Lower leg skin (tissue), 4 donors: ENCODE data around the gene SDK2. TPM values are rescaled to one million over a fixed set of nuclear protein-coding genes. Genes with fewer than 3 reads are reported as not detected.

Experiments used
- DNase-seq, 2 donors: peaks; one replicate each; pipeline ENCODE4 v3.0.0-alpha.2; 2019; ENCODE audit warnings: low spot score in 2 of 2
- H3K4me3 ChIP-seq: fragments of 200-600 bp; sonication (generic); 2 replicates; pipeline ENCODE4 v1.5.1; 2017; ENCODE audit warnings: mild to moderate bottlenecking, low read depth; ENCODE audit not compliant: poor library complexity, severe bottlenecking
- POLR2A ChIP-seq, 2 donors: fragments of 450-650 bp; IDR thresholded peaks; one replicate each; pipeline ENCODE4 v1.6.1; 2016 to 2017; ENCODE audit warnings: antibody characterized with exemption in 2 of 2, mild to moderate bottlenecking in 1 of 2, moderate library complexity in 1 of 2
- WGBS, 2 donors: methylation state at CpG; one replicate each; pipeline ENCODE4 v1.1.5; 2018; 5-methylcytosine and 5-hydroxymethylcytosine counted together
- intact Hi-C: fragments of 100-400 bp; cut with DNase I; formaldehyde crosslinking; loops from one replicate; pipeline ENCODE4 v1.15.0; 2023; ENCODE audit warnings: low total_unique reads
- total RNA-seq, 4 donors: library from RNA; depleted of rRNA; stranded (reverse); fragments of >200 nt; gene quantifications; one replicate each; pipeline ENCODE4 v1.1.0, GENCODE V29; 2016
- TF ChIP-seq, protein P1 (sequence below), 3 donors: fragments of 450-650 bp; IDR thresholded peaks; one replicate each; pipeline ENCODE4 v1.5.1; 2016; ENCODE audit warnings: antibody characterized with exemption in 3 of 3, mild to moderate bottlenecking in 3 of 3, moderate library complexity in 2 of 3

Gene SDK2
- total RNA-seq, 4 donors from 2014 or later: 1.5 to 4.4 (median 1.6) TPM

DNA sequence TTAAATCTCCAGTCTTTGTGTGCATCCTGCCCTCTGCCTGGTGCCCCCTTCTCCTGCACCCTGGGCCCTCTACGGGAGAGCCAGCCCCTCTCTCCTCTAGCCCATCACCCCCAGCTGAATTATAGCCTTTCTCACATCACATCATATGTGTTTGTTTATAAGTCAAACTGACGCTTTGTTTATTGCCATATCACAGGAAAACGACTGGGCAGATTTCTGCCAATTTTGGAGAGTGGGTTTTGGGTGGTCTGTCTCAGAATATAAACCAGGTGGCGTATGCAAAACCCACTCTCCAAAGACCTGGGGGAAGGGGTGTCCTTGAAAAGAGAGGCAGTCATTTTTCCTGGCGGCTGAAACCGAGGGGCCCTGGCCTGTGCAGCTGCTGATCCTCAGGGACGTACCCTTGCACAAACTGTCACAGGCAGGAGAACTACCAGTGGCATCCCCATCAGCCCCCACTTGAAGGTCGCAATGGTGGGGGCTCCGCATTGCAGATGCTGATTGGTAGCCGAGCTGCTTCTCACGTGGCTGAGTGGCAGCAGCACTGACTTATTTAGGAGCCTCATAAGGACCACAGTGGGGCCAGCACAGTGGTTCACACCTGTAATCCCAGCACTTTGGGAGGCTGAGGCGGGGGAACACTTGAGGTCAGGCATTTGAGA, 297.6 kb downstream of the SDK2 start:
- no peak overlapping the region for H3K4me3 ChIP-seq
- no peak for DNase-seq
- WGBS, 2 donors: 79 to 92% methylated on average over 12 of the region's 12 CpGs
- no peak for TF ChIP-seq POLR2A (IDR thresholded peaks at IDR 0.05)
- TF ChIP-seq, protein P1, sequence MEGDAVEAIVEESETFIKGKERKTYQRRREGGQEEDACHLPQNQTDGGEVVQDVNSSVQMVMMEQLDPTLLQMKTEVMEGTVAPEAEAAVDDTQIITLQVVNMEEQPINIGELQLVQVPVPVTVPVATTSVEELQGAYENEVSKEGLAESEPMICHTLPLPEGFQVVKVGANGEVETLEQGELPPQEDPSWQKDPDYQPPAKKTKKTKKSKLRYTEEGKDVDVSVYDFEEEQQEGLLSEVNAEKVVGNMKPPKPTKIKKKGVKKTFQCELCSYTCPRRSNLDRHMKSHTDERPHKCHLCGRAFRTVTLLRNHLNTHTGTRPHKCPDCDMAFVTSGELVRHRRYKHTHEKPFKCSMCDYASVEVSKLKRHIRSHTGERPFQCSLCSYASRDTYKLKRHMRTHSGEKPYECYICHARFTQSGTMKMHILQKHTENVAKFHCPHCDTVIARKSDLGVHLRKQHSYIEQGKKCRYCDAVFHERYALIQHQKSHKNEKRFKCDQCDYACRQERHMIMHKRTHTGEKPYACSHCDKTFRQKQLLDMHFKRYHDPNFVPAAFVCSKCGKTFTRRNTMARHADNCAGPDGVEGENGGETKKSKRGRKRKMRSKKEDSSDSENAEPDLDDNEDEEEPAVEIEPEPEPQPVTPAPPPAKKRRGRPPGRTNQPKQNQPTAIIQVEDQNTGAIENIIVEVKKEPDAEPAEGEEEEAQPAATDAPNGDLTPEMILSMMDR (IDR thresholded peaks at IDR 0.05): no peak
- intact Hi-C loops: no loop called here

DNA sequence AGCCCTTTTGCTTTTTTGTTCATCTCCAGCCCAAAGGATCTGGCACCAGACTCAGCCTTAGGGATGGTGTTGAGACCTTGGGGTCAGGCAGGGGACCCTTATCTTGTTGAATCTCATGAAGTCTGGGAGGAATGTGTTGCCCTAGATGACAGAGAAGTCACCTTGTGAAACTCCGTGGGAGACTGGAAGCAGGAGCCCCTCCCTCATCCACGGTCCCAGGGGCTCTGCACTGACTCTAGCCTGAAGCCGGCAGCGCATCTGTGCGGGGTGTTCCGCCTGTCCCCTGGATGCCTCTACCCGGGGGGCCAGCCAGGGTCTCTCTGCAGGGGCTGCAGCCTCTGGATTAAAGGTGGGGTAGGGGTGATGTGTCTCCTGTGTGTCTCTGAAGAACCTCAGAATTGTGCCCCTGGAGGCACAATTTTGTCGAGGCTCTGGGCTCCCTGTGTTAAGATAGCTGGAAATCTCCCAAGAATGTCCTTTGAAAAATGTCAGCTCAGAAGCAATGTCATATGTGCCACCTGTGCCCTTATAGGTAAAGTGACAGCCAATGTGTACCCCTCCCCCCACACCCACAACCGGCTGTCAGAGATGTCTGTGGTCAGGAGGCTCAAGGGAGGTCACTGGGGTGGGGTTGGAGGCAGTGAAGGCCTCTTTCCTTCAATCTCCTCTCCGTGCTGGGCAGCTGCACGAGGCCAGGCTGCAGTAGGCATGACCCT, 300.3 kb downstream of the SDK2 start:
- TF ChIP-seq, protein P1 (IDR thresholded peaks at IDR 0.05): no peak
- TF ChIP-seq POLR2A (IDR thresholded peaks at IDR 0.05): no peak
- DNase-seq: no peak
- 57 to 60% methylated on average over 6 to 9 of the region's 11 CpGs for WGBS, 2 donors
- no peak overlapping the region for H3K4me3 ChIP-seq
- intact Hi-C loops: no loop called here

DNA sequence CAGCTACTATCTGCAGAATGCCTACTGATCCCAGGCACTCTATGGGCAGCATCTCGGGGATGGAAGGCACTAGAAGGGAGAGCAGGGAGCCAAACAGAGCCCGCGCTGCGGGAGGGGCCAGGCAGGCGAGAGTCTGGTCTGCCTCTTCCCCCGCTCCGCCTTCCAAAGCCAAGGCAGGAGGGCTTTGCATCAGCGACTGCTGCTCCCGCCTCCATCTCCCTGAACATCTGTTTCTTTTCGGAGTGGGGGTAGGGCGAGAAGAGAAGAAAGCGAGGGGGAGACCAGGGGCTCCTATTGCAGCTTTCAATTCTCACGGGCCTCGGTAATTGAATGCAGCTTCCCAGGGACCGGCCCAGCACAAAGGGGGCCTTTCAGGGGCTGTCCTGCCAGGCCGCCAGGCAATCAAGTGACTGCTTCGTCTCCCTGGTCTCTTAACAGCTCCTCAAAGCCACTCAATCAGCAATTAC, 301.0 kb downstream of the SDK2 start:
- no peak for TF ChIP-seq POLR2A (IDR thresholded peaks at IDR 0.05)
- TF ChIP-seq, protein P1 (IDR thresholded peaks at IDR 0.05): no peak
- intact Hi-C loops: no loop called here
- no peak overlapping the region for H3K4me3 ChIP-seq
- 57 to 84% methylated on average over 17 of the region's 17 CpGs for WGBS, 2 donors
- no peak for DNase-seq

DNA sequence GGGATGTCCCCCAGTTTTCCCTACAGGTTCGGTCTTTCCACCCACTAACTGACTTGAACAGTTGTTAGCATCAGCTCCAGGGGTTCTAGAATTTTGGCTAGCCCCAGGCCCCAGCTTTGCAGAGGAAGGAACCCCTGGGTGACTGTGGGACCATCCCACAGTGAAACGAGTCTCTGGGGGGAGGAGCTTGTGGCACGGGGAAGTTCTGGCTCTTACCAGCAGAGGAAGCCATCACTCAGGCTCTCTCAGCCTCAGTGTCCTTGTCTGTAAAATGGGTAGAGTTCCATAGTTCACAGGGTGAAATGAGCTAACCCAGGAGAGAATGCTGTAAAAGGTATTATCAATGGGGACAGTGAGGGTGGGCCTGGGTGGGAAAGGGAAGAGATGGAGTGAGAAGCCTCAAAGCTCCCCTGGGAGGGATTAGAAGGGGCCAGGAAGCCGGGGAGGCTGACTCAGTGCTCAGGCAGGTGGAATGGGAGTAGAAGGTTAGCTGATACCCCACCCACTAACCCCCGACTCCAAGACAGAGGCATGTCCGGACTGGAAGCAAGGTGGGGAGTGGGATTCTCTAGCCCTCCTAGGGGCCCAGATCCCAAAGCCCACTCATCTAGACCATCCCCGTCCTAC, 301.6 kb downstream of the SDK2 start:
- DNase-seq: no peak
- TF ChIP-seq, protein P1 (IDR thresholded peaks at IDR 0.05): no peak
- TF ChIP-seq POLR2A (IDR thresholded peaks at IDR 0.05): no peak
- WGBS, 2 donors: 40 to 58% methylated on average over 7 of the region's 7 CpGs
- no peak overlapping the region for H3K4me3 ChIP-seq
- intact Hi-C loops: no loop called here

DNA sequence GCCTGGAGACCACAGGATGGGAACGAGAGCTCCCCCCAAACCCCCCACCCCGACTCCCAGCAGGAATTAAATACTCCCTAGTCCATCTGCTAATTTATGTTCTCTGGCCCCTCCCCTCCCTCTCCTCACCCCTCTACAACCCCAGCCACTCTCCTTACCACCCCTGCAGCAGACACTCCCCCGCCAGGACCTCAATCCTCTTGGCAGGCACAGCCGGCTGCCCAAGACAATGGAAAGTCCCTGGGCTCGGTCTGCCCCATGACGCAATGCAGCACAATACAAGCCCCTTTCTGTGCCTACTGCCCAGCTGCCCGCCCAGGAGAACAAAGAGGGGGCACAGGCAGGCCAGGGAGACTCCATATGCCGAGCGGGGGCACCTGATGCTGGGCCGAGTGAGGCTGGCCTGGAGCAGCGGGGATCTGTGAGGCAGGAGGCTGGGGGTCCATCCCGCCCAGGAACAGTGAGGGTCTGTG, 302.2 kb downstream of the SDK2 start:
- DNase-seq: peak in 1 of 2 donors; percentile 93
- TF ChIP-seq, protein P1 (IDR thresholded peaks at IDR 0.05): no peak
- TF ChIP-seq POLR2A (IDR thresholded peaks at IDR 0.05): no peak
- intact Hi-C loops: no loop called here
- H3K4me3 ChIP-seq: no peak overlapping the region
- 39 to 64% methylated on average over 12 of the region's 12 CpGs for WGBS, 2 donors
